Measurements from ENCODE around the gene SERF1B. TPM values are rescaled to one million over a fixed set of nuclear protein-coding genes. Genes with fewer than 3 reads are reported as not detected.
"Not testable (repeated sequence)": the region's sequence is repeated elsewhere in the genome, so short reads cannot be mapped to it uniquely, and the experiment has no call there.

Gene SERF1B
- total RNA-seq, 1 experiment from 2014 or later, result 26.7 TPM

GRCh38 chr5:70057140-70057539, 32.1 kb downstream of the SERF1B start:
- CTCF ChIA-PET; H3K4me1 Mint-ChIP-seq (ENCODE audit: insufficient read depth, unreplicated experiment); H3K27ac Mint-ChIP-seq (ENCODE audit: low read depth, unreplicated experiment); H3K27me3 Mint-ChIP-seq (ENCODE audit: insufficient read depth, unreplicated experiment); POLR2A ChIA-PET; H3K4me3 Mint-ChIP-seq (ENCODE audit: unreplicated experiment); H3K9me3 Mint-ChIP-seq (ENCODE audit: unreplicated experiment); DNase-seq (ENCODE audit: unreplicated experiment); intact Hi-C loops (cut with micrococcal nuclease); BruUV-seq (replicated peaks); H3K36me3 Mint-ChIP-seq (ENCODE audit: insufficient read depth, unreplicated experiment): not testable (repeated sequence)

GRCh38 chr5:70077632-70078031, 52.6 kb downstream of the SERF1B start:
- H3K27me3 Mint-ChIP-seq (ENCODE audit: insufficient read depth, unreplicated experiment); H3K9me3 Mint-ChIP-seq (ENCODE audit: unreplicated experiment); DNase-seq (ENCODE audit: unreplicated experiment); POLR2A ChIA-PET; CTCF ChIA-PET; BruUV-seq (replicated peaks); intact Hi-C loops (cut with micrococcal nuclease); H3K27ac Mint-ChIP-seq (ENCODE audit: low read depth, unreplicated experiment); H3K4me3 Mint-ChIP-seq (ENCODE audit: unreplicated experiment); H3K4me1 Mint-ChIP-seq (ENCODE audit: insufficient read depth, unreplicated experiment): not testable (repeated sequence)
- H3K36me3 Mint-ChIP-seq (ENCODE audit: insufficient read depth, unreplicated experiment), result peaks cover 12% of the 10 kb centered on the region

GRCh38 chr5:70088907-70089464, 63.9 kb downstream of the SERF1B start:
- BruUV-seq (replicated peaks); POLR2A ChIA-PET; CTCF ChIA-PET; H3K9me3 Mint-ChIP-seq (ENCODE audit: unreplicated experiment); H3K27me3 Mint-ChIP-seq (ENCODE audit: insufficient read depth, unreplicated experiment); DNase-seq (ENCODE audit: unreplicated experiment); H3K4me1 Mint-ChIP-seq (ENCODE audit: insufficient read depth, unreplicated experiment); H3K36me3 Mint-ChIP-seq (ENCODE audit: insufficient read depth, unreplicated experiment); intact Hi-C loops (cut with micrococcal nuclease); H3K27ac Mint-ChIP-seq (ENCODE audit: low read depth, unreplicated experiment); H3K4me3 Mint-ChIP-seq (ENCODE audit: unreplicated experiment): not testable (repeated sequence)

GRCh38 chr5:70091776-70092175, 66.7 kb downstream of the SERF1B start:
- DNase-seq (ENCODE audit: unreplicated experiment); POLR2A ChIA-PET; H3K27ac Mint-ChIP-seq (ENCODE audit: low read depth, unreplicated experiment); intact Hi-C loops (cut with micrococcal nuclease); BruUV-seq (replicated peaks); CTCF ChIA-PET; H3K27me3 Mint-ChIP-seq (ENCODE audit: insufficient read depth, unreplicated experiment); H3K4me3 Mint-ChIP-seq (ENCODE audit: unreplicated experiment); H3K36me3 Mint-ChIP-seq (ENCODE audit: insufficient read depth, unreplicated experiment); H3K4me1 Mint-ChIP-seq (ENCODE audit: insufficient read depth, unreplicated experiment); H3K9me3 Mint-ChIP-seq (ENCODE audit: unreplicated experiment): not testable (repeated sequence)

Other genes with a start within 250 kb of the SERF1B start
- gene SMN2, start 24.4 kb downstream of the SERF1B start, total RNA-seq (2022), result 74.1 and 94.3 TPM in 2 replicates

Data from MCF 10A (cell line).